ENCODE results near the gene NIBAN1. TPM values are rescaled to one million over a fixed set of nuclear protein-coding genes. Genes with fewer than 3 reads are reported as not detected.

Gene NIBAN1
- total and polyA plus RNA-seq, 3 donors from 2014 or later, result 2.4 to 12.4 (median 4.0) TPM

DNA sequence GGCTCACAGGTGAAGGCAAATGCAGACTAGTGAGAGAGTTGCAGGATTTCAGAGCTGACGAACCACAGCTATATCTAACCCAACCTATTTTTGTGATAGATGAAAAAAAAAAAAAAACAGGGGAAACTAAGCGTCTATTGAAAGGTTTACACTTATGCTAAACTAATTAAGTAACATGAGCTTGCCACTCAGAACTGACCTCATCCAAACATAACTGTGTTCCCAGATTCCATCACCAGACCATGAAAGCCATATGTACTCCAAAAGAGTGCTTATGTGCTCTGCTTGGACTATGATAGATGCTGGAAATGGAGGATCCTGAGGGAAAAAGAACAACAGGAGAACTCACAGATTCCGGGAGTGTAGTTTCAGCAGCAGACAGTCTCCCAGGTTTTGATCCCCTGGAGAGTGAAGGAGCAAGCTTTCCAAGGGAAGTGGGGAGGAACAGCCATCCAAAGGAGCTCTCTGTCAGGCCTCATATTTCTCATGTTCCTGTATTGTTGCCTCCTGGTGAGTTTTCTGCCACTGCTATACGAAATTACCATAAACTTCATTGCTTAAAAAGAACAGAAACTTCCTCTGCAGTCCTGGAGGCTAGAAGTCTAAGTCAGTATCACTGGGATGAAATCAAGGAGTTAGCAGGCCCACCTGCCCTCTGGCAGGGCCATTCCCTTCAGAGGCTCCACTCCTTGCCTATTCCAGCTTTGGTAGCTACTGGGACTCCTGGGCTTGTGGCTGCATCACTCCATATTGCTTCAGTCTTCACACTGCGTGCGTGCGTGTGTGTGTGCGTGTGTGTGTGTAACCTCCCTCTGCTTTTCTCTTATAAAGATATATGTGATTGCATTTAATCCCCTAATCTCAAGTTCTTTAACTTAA is 38.1 kb downstream of the NIBAN1 start:
- 85 to 91% methylated on average over 8 of the region's 8 CpGs for WGBS, 2 donors
- intact Hi-C loops (cut with DNase I; ENCODE audit: low total_unique reads), result no loop called here
- Histone ChIP-seq H3K27me3 (no peaks in the 10 kb centered on the region), H3K9me3 (no peaks in the 10 kb centered on the region), H3K4me3 (no peak overlapping the region), H3K4me1 (no peaks in the 10 kb centered on the region), H3K36me3 (ENCODE audit: low read depth, missing control alignments) (no peaks in the 10 kb centered on the region), H3K27ac (no peak overlapping the region)
- DNase-seq, result no peak
- no peak for TF ChIP-seq POLR2A (IDR thresholded peaks at IDR 0.05)
- TF ChIP-seq, protein P1, sequence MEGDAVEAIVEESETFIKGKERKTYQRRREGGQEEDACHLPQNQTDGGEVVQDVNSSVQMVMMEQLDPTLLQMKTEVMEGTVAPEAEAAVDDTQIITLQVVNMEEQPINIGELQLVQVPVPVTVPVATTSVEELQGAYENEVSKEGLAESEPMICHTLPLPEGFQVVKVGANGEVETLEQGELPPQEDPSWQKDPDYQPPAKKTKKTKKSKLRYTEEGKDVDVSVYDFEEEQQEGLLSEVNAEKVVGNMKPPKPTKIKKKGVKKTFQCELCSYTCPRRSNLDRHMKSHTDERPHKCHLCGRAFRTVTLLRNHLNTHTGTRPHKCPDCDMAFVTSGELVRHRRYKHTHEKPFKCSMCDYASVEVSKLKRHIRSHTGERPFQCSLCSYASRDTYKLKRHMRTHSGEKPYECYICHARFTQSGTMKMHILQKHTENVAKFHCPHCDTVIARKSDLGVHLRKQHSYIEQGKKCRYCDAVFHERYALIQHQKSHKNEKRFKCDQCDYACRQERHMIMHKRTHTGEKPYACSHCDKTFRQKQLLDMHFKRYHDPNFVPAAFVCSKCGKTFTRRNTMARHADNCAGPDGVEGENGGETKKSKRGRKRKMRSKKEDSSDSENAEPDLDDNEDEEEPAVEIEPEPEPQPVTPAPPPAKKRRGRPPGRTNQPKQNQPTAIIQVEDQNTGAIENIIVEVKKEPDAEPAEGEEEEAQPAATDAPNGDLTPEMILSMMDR (IDR thresholded peaks at IDR 0.05), result no peak

DNA sequence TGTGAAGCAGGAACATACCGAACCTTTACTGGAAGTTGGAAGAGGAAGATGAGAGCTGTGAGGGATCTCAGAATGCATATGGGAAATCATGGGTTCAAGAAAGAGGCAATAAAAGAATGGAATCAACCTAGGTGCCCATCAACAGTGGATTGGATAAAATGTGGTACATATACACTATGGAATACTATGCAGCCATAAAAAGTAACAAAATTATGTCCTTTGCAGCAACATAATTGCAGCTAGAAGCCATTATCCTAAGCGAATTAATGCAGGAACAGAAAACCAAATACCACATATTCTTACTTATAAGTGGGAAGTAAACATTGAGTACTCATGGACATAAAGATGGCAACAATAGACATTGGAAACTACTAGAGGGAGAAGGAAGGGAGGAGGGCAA is 40.4 kb downstream of the NIBAN1 start:
- no peak for DNase-seq
- 86 to 96% methylated on average over 2 of the region's 2 CpGs for WGBS, 2 donors
- intact Hi-C loops (cut with DNase I; ENCODE audit: low total_unique reads), result no loop called here

GRCh38 chr1:184932319-184932718 is 42.0 kb downstream of the NIBAN1 start:
- no peak overlapping the region for H3K4me3 ChIP-seq
- TF ChIP-seq, protein P1 (IDR thresholded peaks at IDR 0.05), result no peak
- no peak for TF ChIP-seq POLR2A (IDR thresholded peaks at IDR 0.05)
- no peaks in the 10 kb centered on the region for H3K9me3 ChIP-seq
- no peaks in the 10 kb centered on the region for H3K4me1 ChIP-seq
- H3K27ac ChIP-seq, result no peak overlapping the region
- intact Hi-C loops (cut with DNase I; ENCODE audit: low total_unique reads), result no loop called here
- no peaks in the 10 kb centered on the region for H3K27me3 ChIP-seq
- no peaks in the 10 kb centered on the region for H3K36me3 ChIP-seq (ENCODE audit: low read depth, missing control alignments)
- no peak for DNase-seq
- 93 to 95% methylated on average over 7 of the region's 7 CpGs for WGBS, 2 donors

More for the DNA sequence above, 40.4 kb downstream of the NIBAN1 start:
- H3K4me3 ChIP-seq, result no peak overlapping the region
- no peaks in the 10 kb centered on the region for H3K27me3 ChIP-seq
- no peaks in the 10 kb centered on the region for H3K36me3 ChIP-seq (ENCODE audit: low read depth, missing control alignments)
- no peaks in the 10 kb centered on the region for H3K4me1 ChIP-seq
- no peaks in the 10 kb centered on the region for H3K9me3 ChIP-seq
- no peak overlapping the region for H3K27ac ChIP-seq
- no peak for TF ChIP-seq POLR2A (IDR thresholded peaks at IDR 0.05)
- TF ChIP-seq, protein P1 (IDR thresholded peaks at IDR 0.05), result no peak

DNA sequence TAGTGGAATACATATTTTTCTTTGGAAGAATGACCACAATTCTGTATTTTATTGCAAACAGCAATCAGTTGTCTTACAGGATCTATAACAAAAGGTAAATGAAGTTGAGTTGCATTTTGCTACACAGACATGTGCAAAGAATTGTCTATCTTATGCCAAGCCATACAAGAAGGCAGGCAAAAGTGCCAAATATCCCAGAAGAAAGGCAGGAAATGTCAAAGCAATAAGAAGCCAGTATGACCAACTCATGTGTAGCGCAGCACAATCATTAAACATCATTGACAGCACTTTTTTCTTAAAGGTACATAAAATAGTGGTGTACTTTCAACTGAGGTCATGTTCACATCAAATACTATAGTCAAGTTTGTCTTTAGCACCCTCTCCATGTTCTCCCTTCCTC is 42.7 kb downstream of the NIBAN1 start:
- no peak for TF ChIP-seq POLR2A (IDR thresholded peaks at IDR 0.05)
- TF ChIP-seq, protein P1 (IDR thresholded peaks at IDR 0.05), result no peak

More for the DNA sequence above, 42.7 kb downstream of the NIBAN1 start:
- H3K9me3 ChIP-seq, result no peaks in the 10 kb centered on the region
- H3K36me3 ChIP-seq (ENCODE audit: low read depth, missing control alignments), result no peaks in the 10 kb centered on the region
- 89 to 90% methylated on average over 1 of the region's 1 CpG for whole genome bisulfite sequencing, 2 donors
- intact Hi-C loops (cut with DNase I; ENCODE audit: low total_unique reads), result no loop called here
- no peak overlapping the region for H3K4me3 ChIP-seq
- no peaks in the 10 kb centered on the region for H3K4me1 ChIP-seq
- no peak for DNase-seq
- no peaks in the 10 kb centered on the region for H3K27me3 ChIP-seq
- no peak overlapping the region for H3K27ac ChIP-seq

All from testis (tissue), 3 donors.